HL-60/S4 treated with phorbol 12-myristate 13-acetate at 8.2 ng/mL for 4 days and 3 days (cell line): ENCODE results near the gene SLC17A5.
"Not testable (repeated sequence)": the region's sequence is repeated elsewhere in the genome, so short reads cannot be mapped to it uniquely, and the experiment has no call there.

Experiments used
- in situ Hi-C: fragments of 300-500 bp; cut with MboI; formaldehyde crosslinking; loops from 2 replicates; pipeline ENCODE4 v1.15.0; 2022; ENCODE audit warnings: low sequenced_read_pairs

The SLC17A5 gene, protein sequence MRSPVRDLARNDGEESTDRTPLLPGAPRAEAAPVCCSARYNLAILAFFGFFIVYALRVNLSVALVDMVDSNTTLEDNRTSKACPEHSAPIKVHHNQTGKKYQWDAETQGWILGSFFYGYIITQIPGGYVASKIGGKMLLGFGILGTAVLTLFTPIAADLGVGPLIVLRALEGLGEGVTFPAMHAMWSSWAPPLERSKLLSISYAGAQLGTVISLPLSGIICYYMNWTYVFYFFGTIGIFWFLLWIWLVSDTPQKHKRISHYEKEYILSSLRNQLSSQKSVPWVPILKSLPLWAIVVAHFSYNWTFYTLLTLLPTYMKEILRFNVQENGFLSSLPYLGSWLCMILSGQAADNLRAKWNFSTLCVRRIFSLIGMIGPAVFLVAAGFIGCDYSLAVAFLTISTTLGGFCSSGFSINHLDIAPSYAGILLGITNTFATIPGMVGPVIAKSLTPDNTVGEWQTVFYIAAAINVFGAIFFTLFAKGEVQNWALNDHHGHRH

DNA sequence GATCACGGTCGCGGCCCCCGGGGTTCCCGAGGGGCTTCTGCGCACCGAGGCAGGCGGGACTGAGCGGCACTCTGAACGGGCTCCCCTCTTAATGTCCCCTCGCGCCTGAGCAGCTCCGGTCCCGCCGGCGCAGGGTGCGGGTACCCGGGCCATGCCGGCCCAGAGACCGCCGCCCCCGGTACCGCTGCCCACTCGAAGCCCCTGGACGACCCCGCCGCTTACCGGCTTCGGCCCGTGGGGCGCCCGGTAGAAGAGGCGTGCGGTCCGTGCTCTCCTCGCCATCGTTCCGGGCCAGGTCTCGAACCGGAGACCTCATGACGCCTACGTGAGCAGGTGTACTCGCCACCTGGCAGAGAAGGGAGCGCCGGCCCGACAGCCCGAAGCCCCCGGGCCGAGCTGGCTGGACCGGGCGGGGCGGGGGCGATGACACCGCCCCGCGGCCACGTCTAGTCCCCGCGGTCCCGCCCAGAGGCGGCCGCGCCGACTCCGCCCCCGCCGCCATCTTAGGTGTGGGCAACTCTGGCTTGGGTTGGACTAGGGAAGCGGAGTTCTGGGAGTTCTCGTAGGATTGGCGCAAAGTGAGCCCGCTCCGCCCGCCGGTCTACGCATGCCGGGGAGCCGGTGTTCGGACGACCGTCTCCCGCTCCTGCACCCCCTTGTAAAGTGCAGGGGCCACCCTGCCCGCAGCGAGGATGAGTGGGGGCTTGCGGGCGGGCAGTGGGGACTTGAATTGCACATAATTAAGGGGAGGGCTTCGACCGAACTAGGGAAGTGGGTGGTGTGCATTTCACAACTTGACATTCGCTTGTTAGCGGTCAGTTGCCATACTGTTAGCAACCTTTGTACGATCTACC is at the start of gene SLC17A5:
TSS of gene SLC17A5 (minus strand) at position 422 of the 854 bp plus-strand sequence. CDS start at position 316, 106 bp downstream.
- in situ Hi-C loops: no loop called here

DNA sequence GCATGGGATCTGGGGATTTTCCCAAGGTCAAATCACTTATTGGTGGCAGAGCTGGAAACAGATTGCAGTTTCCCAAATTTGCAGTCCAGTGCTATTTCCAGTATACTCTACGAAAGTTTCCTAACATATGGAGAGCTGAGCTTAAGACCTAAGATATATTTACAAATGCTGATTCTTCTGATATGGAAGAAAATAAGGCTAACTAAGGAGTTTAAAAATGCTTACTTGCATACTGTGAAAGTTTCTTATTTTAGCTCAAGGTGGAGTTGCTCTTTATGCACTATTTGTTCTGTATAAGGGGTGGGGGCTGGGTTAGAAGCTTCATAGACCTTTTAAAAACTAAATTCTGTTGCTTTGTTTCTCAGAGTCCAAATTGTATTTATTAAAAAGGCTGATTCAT is 49.7 kb upstream of the SLC17A5 start:
- in situ Hi-C loops: no loop called here

DNA sequence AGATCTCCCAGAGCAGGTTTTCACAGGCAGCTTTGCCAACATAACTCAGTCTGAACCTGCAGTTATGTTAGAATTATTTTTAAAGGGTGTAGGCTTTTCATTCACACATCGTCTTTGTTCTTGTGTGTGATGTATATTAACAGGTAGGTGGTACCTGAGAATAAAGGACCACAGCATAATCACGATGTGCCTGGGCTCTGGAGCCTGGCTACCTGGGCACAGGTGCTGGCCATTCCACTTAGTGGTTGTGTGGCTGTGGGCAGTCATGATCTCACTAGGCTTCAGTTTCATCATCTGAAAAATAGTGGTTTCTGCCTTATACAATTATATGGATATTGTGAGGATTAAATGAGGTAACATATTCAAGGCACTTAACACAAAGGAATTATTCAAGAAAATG is 48.7 kb upstream of the SLC17A5 start:
- in situ Hi-C loops: no loop called here

DNA sequence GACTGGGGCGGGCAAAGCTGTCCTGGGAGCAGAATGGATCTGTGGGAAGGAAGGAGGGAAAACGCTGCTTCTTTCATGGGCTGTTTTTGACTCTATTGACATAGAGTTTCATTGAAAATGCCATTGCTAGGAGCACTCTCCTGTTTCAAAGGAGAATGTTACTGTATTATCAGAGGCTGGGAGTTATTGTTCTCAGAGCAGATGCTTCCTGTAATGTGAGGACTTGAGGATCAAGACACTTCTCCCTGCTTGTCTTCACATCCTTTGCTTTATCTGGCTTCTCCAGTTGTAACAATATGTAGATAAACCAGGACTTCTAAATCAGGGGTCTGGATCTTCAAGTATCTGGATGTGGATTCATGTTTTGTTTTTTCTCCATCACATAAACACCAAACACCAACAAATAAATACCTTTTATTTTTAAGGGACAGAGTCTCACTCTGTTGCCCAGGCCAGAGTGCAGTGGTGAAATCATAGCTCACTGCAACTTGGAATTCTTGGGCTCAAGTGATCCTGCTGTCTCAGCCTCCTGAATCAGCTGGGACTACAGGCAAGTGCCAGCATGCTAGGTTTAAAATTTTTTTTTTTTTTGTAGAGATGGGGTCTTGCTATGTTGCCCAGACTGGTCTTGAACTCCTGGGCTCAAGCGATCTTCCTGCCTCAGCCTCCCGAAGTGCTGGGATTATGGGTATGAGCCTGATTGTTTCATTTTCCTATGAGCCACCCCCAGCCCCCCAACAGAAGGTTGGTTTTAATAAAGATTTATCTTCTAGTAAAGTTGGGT is 46.1 kb upstream of the SLC17A5 start:
- in situ Hi-C loops: no loop called here

DNA sequence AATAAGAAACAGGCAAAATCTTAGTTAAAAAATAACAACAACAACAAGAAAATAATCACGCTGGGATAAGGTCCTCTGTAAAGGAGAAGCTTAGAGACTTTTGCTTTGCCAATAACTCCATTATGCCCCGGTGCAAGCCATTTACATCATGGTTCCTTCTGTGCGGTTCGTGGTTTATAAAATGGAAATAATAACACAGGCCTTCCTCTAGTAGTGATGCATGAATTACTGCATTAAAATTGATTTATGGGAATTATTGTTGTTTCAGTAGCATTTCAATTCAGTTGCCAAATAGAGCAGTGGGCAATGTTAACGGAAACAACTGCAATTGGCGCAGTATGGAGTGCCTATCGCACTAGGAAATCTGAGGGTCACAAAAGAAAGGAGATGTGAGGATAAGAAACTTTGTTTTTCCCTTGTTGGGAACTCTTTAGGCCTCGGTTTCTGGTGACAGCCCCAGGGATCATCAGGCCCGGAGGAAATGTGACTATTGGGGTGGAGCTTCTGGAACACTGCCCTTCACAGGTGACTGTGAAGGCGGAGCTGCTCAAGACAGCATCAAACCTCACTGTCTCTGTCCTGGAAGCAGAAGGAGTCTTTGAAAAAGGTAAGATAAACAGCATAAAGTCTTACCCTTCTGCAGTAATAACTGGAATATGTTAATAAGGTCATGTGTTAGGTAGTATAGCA is 43.3 kb upstream of the SLC17A5 start:
- in situ Hi-C loops: no loop called here

DNA sequence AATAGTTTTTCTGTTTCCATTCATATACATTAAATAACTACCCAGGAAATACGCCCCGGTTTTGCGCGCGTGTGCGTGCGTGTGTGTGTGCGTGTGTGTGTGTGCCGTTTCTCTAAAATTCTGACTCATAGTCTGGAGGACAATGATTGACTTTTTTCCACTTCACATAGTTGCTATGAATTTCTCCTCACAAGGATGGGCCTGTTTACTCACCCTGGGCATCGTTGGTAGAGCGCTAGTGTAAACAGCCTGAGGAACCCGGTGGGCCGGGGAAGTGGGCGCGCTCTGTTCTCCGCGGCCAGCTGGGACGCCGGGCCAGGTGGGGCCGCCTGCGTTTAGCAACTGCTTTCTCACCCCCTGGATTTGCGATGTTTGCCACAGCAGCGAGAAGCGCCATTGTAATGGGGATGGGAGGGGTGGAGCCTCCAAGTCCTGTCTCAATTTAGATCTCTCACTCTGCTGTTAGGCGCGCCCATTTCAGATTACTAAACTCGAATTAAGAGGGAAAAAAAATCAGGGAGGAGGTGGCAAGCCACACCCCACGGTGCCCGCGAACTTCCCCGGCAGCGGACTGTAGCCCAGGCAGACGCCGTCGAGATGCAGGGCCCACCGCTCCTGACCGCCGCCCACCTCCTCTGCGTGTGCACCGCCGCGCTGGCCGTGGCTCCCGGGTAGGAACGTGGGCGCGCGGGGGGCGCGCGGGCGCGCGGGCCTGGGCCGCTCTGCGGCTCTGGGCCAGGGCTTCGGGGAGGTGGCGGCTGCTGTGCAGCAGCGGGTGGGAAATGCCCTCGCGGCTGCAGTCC is 42.0 kb upstream of the SLC17A5 start, which contains the start of gene CD109:
TSS of gene CD109 (plus strand) at position 585 of the 803 bp plus-strand sequence. CDS start at position 598, 13 bp downstream.
- in situ Hi-C loops: no loop called here

DNA sequence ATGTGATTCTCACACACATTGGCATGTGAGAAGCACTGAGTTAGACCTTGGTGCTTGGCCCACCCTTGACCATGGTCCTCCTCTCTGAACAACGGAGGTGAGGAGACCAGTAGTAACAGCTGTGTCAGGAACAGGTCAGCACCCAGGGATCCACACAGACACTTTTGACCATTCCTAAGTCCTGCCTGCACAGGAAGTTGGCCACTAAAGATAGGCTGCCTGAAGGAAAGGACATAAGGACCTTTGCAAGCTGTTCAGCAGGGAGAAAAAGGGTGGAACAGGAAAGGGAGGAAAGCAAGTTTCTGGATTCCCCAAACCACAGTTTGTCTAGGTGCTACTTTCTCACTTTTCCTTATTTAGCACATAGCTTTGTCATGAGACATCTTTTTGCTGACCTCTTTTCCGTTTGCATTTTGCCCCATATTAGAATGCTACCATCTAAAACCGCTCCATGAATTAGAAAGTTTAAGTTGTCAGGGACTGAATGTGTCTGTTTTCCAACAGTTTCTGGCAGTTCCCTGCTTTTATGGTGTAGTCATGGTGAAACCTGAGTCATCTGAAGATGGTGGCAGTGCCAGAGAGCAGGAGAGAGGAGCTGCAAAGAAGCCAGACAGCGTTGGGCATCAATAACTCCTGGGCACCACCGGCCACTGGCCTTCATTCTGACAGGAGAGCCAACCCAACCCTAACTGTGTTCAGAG is 41.1 kb upstream of the SLC17A5 start:
- in situ Hi-C loops: no loop called here

DNA sequence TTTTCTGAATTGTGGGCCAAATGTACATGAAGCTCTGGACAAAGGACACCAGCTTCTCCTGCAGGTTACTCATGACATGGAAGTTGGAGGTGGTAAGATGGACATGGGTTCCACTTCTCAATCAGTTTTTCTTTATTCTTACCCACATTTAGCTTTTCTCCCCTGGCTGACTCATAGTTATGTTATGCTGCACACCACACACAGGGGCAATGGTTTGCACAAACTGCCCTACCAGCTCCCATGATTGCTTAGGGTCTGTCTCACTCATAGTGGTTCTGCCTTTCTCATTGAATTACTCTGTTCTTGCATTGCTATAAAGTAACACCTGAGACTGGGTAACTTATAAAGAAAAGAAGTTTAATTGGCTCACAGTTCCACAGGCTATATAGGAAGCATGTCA is 37.7 kb upstream of the SLC17A5 start:
- in situ Hi-C loops: no loop called here

DNA sequence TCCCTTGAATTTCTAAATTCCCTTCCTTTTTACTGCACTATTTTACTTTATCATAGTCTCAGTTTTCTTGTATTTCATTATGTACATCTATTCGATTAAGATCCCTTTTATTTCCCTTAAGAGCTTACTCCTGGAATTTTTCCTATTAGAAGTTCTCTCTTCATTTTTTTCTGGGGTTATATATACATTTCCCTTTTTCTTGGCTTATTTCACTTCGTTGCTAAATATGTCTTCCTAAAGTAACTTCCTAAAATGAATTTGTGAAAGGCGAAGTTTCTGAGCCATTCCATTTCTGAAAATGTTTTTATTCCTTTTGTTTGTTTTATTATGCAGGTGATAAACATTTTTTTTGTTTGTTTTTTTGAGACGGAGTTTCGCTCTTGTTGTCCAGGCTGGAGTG is 36.3 kb upstream of the SLC17A5 start:
- in situ Hi-C loops: no loop called here

DNA sequence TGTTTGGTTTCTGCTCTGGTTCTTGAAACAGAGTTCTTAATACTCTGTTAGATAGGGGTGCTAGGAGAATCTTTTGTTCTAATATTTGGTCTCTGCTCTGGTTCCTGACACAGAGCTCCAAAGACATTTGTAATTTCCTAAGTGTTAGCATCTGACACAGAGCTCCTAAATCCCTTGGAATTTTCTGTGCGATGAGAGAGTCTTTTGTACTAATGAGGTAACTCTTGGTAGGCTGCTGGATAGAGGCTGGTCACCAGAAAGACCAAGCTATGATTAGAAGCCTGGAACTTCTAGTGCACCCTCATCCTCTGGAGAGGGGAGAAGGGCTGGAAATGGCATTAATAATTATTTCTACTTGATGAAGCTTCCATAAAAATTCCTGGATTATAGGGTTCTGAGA is 34.6 kb upstream of the SLC17A5 start:
- in situ Hi-C loops: no loop called here

DNA sequence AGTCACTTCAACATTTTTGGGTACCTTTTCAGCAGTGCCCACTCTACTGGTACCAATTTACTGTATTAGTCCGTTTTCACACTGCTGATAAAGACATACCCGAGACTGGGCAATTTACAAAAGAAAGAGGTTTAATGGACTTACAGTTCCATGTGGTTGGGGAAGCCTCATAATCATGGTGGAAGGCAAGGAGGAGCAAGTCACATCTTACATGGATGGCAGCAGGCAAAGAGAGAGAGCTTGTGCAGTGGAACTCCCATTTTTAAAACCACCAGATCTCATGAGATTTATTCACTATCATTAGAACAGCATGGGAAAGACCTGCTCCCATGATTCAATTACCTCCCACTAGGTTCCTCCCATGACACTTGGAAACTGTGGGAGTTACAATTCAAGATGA is 29.8 kb upstream of the SLC17A5 start:
- in situ Hi-C loops: not testable (repeated sequence)

DNA sequence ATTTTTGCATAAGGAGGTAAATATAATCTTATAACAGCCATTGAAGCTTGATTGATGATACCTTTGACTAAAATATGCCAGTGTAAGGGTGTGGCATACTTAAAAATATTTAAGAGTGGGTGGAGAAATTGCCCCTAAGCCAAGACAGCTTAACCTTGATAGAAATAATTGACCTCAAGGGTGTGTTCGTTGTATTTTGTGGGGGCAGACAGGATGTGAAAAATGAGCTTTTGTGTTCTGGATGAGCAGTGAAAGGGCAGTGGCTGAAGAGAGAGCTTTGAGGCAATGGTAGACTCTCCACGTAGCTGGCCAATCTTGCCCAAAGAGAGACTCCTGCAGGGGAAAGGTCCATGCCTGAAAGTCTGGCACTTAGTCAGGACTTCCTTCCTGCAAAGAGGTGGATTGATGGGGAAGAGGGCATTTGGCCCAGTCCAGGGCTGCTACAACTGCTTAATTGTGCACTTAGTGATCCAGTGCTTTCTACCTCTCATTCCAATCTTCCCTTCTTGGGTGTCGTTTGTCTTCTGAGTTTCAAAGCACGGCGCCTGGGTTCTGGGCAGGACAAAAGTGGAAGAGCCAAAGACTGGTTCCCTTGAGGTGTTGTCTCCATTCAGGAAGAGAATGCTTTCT is 26.6 kb upstream of the SLC17A5 start:
- in situ Hi-C loops: no loop called here

DNA sequence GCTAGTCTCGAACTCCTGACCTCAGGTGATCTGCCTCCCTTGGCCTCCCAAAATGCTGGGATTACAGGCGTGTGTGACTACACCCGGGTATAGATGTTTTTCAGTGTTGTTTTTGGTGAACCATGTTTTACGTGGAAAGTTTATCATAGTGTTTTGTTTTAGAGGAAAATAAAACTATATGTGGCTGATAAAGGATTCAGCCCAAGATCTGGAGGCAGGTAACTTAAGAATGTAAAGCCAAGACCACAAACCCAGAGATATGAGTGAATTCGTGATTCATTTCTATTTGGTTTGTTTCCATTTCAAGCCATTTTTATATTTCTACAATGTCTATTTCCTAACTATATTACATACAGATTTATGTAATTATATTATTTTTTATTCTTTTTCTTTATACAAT is 26.1 kb upstream of the SLC17A5 start:
- in situ Hi-C loops: not testable (repeated sequence)

DNA sequence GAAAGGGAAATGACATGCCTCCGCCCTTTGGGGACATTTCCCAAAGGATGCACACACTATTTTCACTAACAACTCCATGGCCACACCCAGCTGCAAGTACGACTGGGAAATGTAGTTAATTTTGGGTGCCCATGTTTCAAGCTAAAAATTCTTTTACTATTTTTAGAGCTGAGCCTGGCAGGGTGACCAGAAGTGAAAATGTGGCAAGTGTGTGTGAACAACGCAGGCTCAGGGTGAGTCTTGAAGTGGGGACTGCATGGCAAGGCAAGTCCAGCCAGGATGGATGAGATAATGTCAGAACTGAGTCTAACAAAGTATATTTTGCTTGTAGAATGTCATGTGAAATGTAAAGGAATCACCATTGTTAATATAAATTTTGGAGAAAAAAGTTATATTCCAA is 25.2 kb upstream of the SLC17A5 start:
- in situ Hi-C loops: no loop called here

DNA sequence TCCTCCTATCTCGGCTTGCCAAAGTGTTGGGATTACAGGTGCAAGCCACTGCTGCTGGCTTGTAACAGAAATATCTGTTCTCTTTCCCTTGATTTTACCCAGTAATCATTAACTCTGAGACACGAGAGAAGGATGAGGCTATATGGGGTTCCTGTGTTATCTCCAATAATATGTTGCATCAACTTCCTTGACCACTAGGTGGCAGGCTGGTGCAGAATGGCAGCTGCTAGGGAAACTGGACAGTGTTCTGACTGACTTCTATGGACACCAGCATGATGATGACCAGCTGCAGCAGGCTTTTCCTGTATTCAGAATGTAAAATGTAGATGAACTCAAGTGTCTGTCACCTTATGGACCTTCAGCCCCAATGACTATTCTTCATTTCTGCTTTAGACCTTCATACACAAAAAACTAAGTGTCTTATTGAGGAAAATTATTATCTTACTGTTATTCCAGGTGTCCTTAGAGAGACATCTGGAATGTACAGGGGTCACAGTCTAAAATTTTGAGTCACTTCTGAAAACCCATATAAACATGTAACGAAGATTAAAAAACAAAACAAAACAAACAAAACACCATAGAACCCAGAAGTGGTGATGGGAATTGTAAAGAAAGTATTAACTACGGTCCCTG is 21.8 kb upstream of the SLC17A5 start:
- in situ Hi-C loops: no loop called here

DNA sequence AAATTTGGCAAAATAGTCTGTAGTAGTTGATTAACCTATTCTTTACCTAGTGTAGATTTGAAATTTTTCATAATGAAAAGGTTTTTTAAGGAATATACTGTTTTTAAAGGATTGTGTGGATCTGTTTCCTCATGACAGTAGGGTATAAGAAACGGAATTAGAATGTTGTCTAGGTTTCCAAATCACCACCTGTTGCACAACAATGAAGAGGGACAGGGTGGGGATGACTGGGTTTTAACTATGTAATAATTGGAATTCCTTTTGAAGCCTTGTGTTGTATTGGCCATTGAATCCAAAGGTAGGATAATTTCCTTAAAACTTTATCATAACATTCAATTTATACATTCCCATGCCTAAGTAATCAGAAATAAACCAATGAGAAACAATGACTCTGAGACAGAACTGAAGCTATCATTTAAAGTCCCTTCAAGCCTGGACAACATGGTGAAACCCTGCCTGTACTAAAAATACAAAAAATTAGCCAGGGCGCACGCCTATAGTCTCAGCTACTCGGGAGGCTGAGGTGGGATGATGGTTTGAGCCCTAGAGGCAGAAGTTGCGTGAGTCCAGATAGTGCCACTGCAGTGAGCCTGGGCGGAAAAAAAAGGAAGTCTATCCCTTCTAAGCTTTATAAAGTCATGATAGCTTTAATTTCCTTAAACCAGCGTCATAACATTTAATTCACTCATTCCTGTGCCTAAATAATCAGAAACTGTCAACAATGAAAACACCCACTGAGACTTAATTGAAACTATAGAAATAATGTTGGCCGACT is 18.3 kb upstream of the SLC17A5 start:
- in situ Hi-C loops: no loop called here

DNA sequence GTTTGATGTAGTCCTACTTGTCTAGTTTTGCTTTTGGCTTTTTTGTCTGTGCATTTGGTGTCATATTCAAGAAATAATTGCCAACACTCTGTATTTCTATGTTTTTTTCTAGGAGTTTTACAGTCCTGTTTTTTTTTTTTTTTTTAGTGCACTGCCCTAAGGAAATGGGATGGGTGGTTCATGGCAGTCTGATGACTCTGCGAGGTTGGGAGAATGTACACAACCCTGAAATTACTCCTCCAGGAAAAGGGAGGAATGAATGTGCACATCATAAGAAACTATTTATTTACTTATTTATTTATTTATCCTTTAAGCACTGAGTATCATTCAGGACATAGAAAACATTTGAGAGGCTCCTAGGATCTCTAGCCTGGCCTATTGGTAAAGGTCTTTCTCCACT is 15.2 kb upstream of the SLC17A5 start:
- in situ Hi-C loops: no loop called here
